OCI-LY1 (cell line): ENCODE results near the gene PRDM15.
A peak's percentile ranks its signal among the peaks of the same experiment; 100 is the strongest.

Source experiments
- H2AFZ ChIP-seq: fragments of 200-600 bp; sonication (generic), shearing (Covaris generic); 2 replicates; pipeline ENCODE4 v1.6.0; 2014; ENCODE audit warnings: antibody characterized with exemption, mild to moderate bottlenecking, low read length
- H3F3A ChIP-seq: fragments of 200-600 bp; sonication (generic), shearing (Covaris generic); 2 replicates; pipeline ENCODE4 v1.6.0; 2014; ENCODE audit warnings: mild to moderate bottlenecking, antibody characterized with exemption, low read length, moderate library complexity; ENCODE audit not compliant: insufficient read depth
- H3K27ac ChIP-seq: fragments of 200-600 bp; sonication (generic); 2 replicates; pipeline ENCODE4 v1.5.1; 2014; ENCODE audit warnings: low read length, mixed run types, mild to moderate bottlenecking, low read depth; ENCODE audit not compliant: poor library complexity, severe bottlenecking
- H3K27me3 ChIP-seq: fragments of 200-600 bp; sonication (generic); 2 replicates; pipeline ENCODE4 v1.6.0; 2014; ENCODE audit warnings: antibody characterized with exemption, mild to moderate bottlenecking, low read length, moderate library complexity; ENCODE audit not compliant: insufficient read depth
- H3K36me3 ChIP-seq: fragments of 200-600 bp; sonication (generic); 2 replicates; pipeline ENCODE4 v1.6.1; 2014; ENCODE audit warnings: mild to moderate bottlenecking, antibody characterized with exemption, low read length, moderate library complexity, mixed read lengths; ENCODE audit not compliant: insufficient read depth
- H3K4me1 ChIP-seq: fragments of 200-600 bp; sonication (generic); 2 replicates; pipeline ENCODE4 v1.5.1; 2014; ENCODE audit warnings: mild to moderate bottlenecking, low read length, moderate library complexity; ENCODE audit not compliant: insufficient read depth, severe bottlenecking
- H3K4me2 ChIP-seq: fragments of 200-600 bp; sonication (generic), shearing (Covaris generic); 2 replicates; pipeline ENCODE4 v1.6.1; 2014; ENCODE audit warnings: low read length
- H3K4me3 ChIP-seq: fragments of 200-600 bp; sonication (generic); 2 replicates; pipeline ENCODE4 v1.5.1; 2014; ENCODE audit warnings: low read length, low read depth, mild to moderate bottlenecking, mixed read lengths; ENCODE audit not compliant: poor library complexity, severe bottlenecking
- H3K79me2 ChIP-seq: fragments of 200-600 bp; shearing (Covaris generic); 2 replicates; pipeline ENCODE4 v1.6.1; 2016; ENCODE audit warnings: mixed run types, low read length, mixed read lengths; ENCODE audit not compliant: insufficient read depth
- H3K9ac ChIP-seq: fragments of 200-600 bp; sonication (generic), shearing (Covaris generic); 2 replicates; pipeline ENCODE4 v1.6.1; 2014; ENCODE audit warnings: mild to moderate bottlenecking, low read length, mixed read lengths
- H3K9me2 ChIP-seq: fragments of 200-600 bp; sonication (generic), shearing (Covaris generic); 2 replicates; pipeline ENCODE4 v1.6.1; 2014; ENCODE audit warnings: low read depth, mild to moderate bottlenecking, low read length, mixed read lengths
- H3K9me3 ChIP-seq: fragments of 200-600 bp; shearing (Covaris generic); 2 replicates; pipeline ENCODE4 v1.6.1; 2014; ENCODE audit warnings: low read length, mixed read lengths
- H4K20me1 ChIP-seq: fragments of 200-600 bp; sonication (generic), shearing (Covaris generic); 2 replicates; pipeline ENCODE4 v1.6.0; 2016; ENCODE audit warnings: mild to moderate bottlenecking, low read length; ENCODE audit not compliant: insufficient read depth
- EZH2 ChIP-seq: fragments of 200-600 bp; sonication (generic), shearing (Covaris generic); IDR thresholded peaks from 2 replicates; pipeline ENCODE4 v1.8.0; 2017; ENCODE audit warnings: borderline replicate concordance, mixed run types, mild to moderate bottlenecking, antibody characterized with exemption, low read length, moderate library complexity, mixed read lengths
- TF ChIP-seq, protein P1 (sequence below): fragments of 200-600 bp; sonication (generic), shearing (Covaris generic); IDR thresholded peaks from 2 replicates; pipeline ENCODE4 v1.5.1; 2017; ENCODE audit warnings: mild to moderate bottlenecking, antibody characterized with exemption, low read length, moderate library complexity, mixed read lengths

The PRDM15 gene

DNA sequence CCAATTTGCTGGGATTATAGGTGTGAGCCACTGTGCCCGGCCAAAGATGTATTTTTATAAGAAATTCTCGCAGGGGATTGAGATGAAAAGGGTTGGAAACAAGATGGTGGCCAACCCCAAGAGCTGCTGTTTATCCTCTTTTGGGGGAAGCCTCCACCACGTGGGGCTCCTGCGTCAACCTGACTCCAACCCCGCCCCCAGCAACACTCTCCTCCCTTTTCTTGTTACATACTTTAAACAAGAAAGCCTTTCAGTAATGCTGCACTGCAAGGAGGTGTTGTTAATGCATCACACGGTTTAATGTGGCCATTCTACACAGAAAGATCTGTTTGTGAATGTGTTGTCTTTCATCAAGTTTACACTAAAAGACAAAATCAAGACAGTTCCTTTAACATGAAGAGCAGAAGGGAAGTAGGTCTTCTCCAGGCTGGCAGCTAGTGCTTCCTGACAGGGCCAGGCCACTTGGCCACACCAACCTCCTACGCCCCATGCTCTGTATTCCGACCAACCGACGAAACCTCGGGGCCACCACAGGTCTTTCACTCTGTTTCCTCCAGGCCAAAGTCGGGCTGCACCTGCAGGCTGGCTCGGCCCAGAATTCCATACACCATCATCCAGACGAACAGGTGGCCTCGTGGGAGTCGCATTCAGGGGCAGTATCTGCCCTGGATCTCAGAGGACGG lies 48.7 kb upstream of the PRDM15 start:
- H3K9ac ChIP-seq = no peak overlapping the region
- H3K27me3 ChIP-seq = no peaks in the 10 kb centered on the region
- H3K36me3 ChIP-seq = no peaks in the 10 kb centered on the region
- TF ChIP-seq, protein P1, sequence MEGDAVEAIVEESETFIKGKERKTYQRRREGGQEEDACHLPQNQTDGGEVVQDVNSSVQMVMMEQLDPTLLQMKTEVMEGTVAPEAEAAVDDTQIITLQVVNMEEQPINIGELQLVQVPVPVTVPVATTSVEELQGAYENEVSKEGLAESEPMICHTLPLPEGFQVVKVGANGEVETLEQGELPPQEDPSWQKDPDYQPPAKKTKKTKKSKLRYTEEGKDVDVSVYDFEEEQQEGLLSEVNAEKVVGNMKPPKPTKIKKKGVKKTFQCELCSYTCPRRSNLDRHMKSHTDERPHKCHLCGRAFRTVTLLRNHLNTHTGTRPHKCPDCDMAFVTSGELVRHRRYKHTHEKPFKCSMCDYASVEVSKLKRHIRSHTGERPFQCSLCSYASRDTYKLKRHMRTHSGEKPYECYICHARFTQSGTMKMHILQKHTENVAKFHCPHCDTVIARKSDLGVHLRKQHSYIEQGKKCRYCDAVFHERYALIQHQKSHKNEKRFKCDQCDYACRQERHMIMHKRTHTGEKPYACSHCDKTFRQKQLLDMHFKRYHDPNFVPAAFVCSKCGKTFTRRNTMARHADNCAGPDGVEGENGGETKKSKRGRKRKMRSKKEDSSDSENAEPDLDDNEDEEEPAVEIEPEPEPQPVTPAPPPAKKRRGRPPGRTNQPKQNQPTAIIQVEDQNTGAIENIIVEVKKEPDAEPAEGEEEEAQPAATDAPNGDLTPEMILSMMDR = no peak
- TF ChIP-seq EZH2 = no peak
- H3K79me2 ChIP-seq = no peaks in the 10 kb centered on the region
- peak overlapping the region; percentile 8; the same call in 1 of the 2 replicates for H3K4me2 ChIP-seq
- no peak overlapping the region for H3K4me3 ChIP-seq
- peaks cover 73% of the 10 kb centered on the region for H3K4me1 ChIP-seq
- no peaks in the 10 kb centered on the region for H3K9me3 ChIP-seq
- H4K20me1 ChIP-seq = no peaks in the 10 kb centered on the region
- no peaks in the 10 kb centered on the region for H3F3A ChIP-seq
- H3K9me2 ChIP-seq = no peaks in the 10 kb centered on the region
- peak overlapping the region; percentile 67 for H3K27ac ChIP-seq
- H2AFZ ChIP-seq = no peak overlapping the region

GRCh38 chr21:41926807-41927171 lies 47.6 kb upstream of the PRDM15 start:
- Histone ChIP-seq H3K4me3 (peak overlapping the region; percentile 55), H3K4me2 (peak overlapping the region; percentile 76)

DNA sequence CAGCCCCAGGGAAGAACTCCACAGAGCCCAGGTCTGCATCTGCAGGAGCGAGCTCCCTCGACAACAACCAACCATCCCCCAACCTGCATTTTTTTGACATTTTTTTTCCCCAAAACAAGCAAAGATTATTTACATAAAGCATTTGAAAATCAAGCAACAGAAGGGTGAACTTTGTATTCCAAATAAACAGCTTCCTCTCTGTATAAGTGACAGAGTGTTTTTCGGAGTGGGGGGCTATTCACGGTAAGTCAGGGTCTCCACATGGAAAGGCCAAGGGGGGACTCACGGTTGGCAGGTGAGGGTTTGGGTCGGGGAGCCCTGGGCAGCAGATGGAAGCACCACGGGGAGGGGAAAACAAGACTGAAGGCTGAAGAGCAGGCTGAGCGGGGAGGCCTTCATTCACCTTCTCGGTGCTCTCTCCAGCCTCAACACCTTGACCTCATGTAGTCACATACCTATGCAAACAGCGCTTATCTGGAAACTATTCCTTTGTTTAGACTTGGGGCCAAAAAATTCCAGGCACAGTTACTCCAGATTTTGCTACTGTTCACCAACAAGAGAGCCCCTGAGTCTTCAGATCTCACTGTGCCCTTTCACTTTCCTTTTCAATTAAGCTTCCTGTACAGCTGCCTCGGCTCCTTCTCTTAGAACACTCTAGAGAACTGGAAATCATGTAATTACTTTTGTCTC lies 47.1 kb upstream of the PRDM15 start:
- Histone ChIP-seq H3K4me1 (peaks cover 81% of the 10 kb centered on the region), H3K27me3 (no peaks in the 10 kb centered on the region), H3K9me3 (no peaks in the 10 kb centered on the region), H3K4me3 (peak overlapping the region; percentile 55), H3K36me3 (no peaks in the 10 kb centered on the region), H2AFZ (peak overlapping the region; percentile 10), H3F3A (no peaks in the 10 kb centered on the region), H3K4me2 (peak overlapping the region; percentile 76), H3K27ac (peak overlapping the region; percentile 72), H3K9ac (peak overlapping the region; percentile 63), H3K9me2 (no peaks in the 10 kb centered on the region), H4K20me1 (no peaks in the 10 kb centered on the region), H3K79me2 (no peaks in the 10 kb centered on the region)
- TF ChIP-seq EZH2 = no peak
- TF ChIP-seq, protein P1 = no peak

More at GRCh38 chr21:41926807-41927171, 47.6 kb upstream of the PRDM15 start:
- Histone ChIP-seq H3K9ac (peak overlapping the region; percentile 63), H2AFZ (peak overlapping the region; percentile 10), H3F3A (no peaks in the 10 kb centered on the region), H3K27me3 (no peaks in the 10 kb centered on the region), H3K4me1 (peaks cover 76% of the 10 kb centered on the region), H3K27ac (peak overlapping the region; percentile 72), H3K36me3 (no peaks in the 10 kb centered on the region), H3K9me2 (no peaks in the 10 kb centered on the region), H3K9me3 (no peaks in the 10 kb centered on the region), H4K20me1 (no peaks in the 10 kb centered on the region), H3K79me2 (no peaks in the 10 kb centered on the region)
- TF ChIP-seq, protein P1 = no peak
- no peak for TF ChIP-seq EZH2
